HFFc6 (cell line): ENCODE measurements around the gene PITPNB. TPM values are rescaled to one million over a fixed set of nuclear protein-coding genes. Genes with fewer than 3 reads are reported as not detected.
A peak's percentile ranks its signal among the peaks of the same experiment; 100 is the strongest.

ENCODE experiments used
- DNase-seq: peaks from one replicate; pipeline ENCODE4 v3.0.0-alpha.2; 2018
- H3K27ac Mint-ChIP-seq: 2 replicates; pipeline ENCODE4 v1.8.0; 2020; ENCODE audit warnings: mild to moderate bottlenecking, mixed read lengths
- H3K27me3 Mint-ChIP-seq: 2 replicates; pipeline ENCODE4 v1.8.0; 2021; ENCODE audit warnings: mild to moderate bottlenecking, moderate library complexity, mixed read lengths; ENCODE audit not compliant: insufficient read depth
- H3K36me3 Mint-ChIP-seq: 2 replicates; pipeline ENCODE4 v1.8.0; 2021; ENCODE audit warnings: low read depth, mixed read lengths
- H3K4me1 Mint-ChIP-seq: 2 replicates; pipeline ENCODE4 v1.8.0; 2020; ENCODE audit warnings: low read depth, mixed read lengths
- H3K4me3 Mint-ChIP-seq: 2 replicates; pipeline ENCODE4 v1.8.0; 2020; ENCODE audit warnings: mild to moderate bottlenecking, moderate library complexity, mixed read lengths
- H3K9me3 Mint-ChIP-seq: 2 replicates; pipeline ENCODE4 v1.8.0; 2020; ENCODE audit warnings: mild to moderate bottlenecking, mixed read lengths
- CTCF ChIP-seq: fragments of 200-600 bp; sonication (generic); IDR thresholded peaks from 2 replicates; pipeline ENCODE4 v1.5.0; 2021; ENCODE audit warnings: antibody characterized with exemption, mild to moderate bottlenecking
- total RNA-seq, 6 experiments: library from RNA; stranded (reverse); fragmentation: NEBNext Ultra II Directional; extraction: Animal tissue kit (Norgen Biotek cat#: 25700); gene quantifications; 2 replicates in 1 of 6; 3 replicates in 5 of 6; pipeline ENCODE4 v1.2.3, GENCODE V29; 2021

PITPNB gene
- total RNA-seq, 6 experiments from 2014 or later, result 54.3 to 80.5 (median 74.8) TPM

GRCh38 chr22:27874764-27875163 is 44.3 kb downstream of the PITPNB start:
- Mint-ChIP-seq H3K4me3 (no peak overlapping the region), H3K27me3 (peaks cover 2% of the 10 kb centered on the region; the same call in 1 of the 2 replicates), H3K9me3 (no peaks in the 10 kb centered on the region), H3K36me3 (peaks cover 15% of the 10 kb centered on the region), H3K27ac (no peak overlapping the region; the same call in 1 of the 2 replicates), H3K4me1 (peaks cover 13% of the 10 kb centered on the region)
- no peak for DNase-seq
- no peak for TF ChIP-seq CTCF

DNA sequence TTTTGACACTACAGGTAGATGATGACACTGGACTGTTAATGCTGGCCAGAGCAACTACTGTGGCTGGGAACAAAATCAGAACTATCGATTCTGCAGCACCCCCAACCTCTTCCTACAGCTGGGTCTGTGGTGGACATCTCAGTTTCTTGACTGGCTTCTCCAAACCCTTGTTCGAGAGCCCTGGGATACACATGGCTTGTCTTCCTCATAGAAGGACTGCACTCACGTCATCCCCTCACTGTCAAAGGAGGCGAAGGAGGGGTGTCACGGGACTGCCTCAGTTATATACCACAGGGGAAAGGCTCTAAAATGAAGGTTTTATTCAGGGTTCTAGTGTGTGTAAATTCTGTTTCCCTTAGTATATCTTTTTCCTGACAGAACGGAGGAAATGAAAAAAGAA is 44.9 kb downstream of the PITPNB start:
- peaks cover 17% of the 10 kb centered on the region for H3K4me1 Mint-ChIP-seq
- H3K9me3 Mint-ChIP-seq, result no peaks in the 10 kb centered on the region
- H3K27me3 Mint-ChIP-seq, result peaks cover 2% of the 10 kb centered on the region; the same call in 1 of the 2 replicates
- peaks cover 15% of the 10 kb centered on the region for H3K36me3 Mint-ChIP-seq
- TF ChIP-seq CTCF, result no peak
- no peak overlapping the region for H3K27ac Mint-ChIP-seq
- H3K4me3 Mint-ChIP-seq, result no peak overlapping the region
- no peak for DNase-seq

- Mint-ChIP-seq H3K36me3 (peaks cover 15% of the 10 kb centered on the region), H3K9me3 (no peaks in the 10 kb centered on the region), H3K27me3 (peaks cover 2% of the 10 kb centered on the region; the same call in 1 of the 2 replicates), H3K4me3 (no peak overlapping the region), H3K4me1 (peaks cover 25% of the 10 kb centered on the region), H3K27ac (peak overlapping the region; percentile 11; the same call in 1 of the 2 replicates)
- TF ChIP-seq CTCF, result no peak
- no peak for DNase-seq
These were observed 45.6 kb downstream of the PITPNB start for GRCh38 chr22:27873472-27873871.

DNA sequence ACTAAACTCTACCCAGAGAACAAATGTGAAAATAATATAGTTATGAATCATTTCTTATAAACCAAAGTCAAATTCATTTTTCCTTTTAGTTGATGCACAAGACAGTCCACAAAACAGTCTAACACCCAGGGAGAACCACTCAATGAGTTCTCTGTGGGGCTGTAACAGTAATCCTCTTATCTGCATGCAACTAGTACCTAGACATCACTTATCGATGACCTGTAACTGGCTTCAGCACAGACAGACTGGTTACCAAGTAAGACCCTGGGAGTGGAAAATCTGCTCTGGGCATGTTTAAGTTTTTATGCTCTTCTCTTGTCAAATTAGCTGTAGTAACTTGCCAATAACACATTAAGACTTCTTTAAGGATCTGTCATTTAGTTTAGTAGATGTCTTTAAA is 46.6 kb downstream of the PITPNB start:
- no peak for DNase-seq
- peaks cover 2% of the 10 kb centered on the region; the same call in 1 of the 2 replicates for H3K27me3 Mint-ChIP-seq
- TF ChIP-seq CTCF, result no peak
- H3K27ac Mint-ChIP-seq, result no peak overlapping the region
- H3K4me3 Mint-ChIP-seq, result no peak overlapping the region
- peaks cover 30% of the 10 kb centered on the region for H3K4me1 Mint-ChIP-seq
- no peaks in the 10 kb centered on the region for H3K9me3 Mint-ChIP-seq
- H3K36me3 Mint-ChIP-seq, result peaks cover 19% of the 10 kb centered on the region

DNA sequence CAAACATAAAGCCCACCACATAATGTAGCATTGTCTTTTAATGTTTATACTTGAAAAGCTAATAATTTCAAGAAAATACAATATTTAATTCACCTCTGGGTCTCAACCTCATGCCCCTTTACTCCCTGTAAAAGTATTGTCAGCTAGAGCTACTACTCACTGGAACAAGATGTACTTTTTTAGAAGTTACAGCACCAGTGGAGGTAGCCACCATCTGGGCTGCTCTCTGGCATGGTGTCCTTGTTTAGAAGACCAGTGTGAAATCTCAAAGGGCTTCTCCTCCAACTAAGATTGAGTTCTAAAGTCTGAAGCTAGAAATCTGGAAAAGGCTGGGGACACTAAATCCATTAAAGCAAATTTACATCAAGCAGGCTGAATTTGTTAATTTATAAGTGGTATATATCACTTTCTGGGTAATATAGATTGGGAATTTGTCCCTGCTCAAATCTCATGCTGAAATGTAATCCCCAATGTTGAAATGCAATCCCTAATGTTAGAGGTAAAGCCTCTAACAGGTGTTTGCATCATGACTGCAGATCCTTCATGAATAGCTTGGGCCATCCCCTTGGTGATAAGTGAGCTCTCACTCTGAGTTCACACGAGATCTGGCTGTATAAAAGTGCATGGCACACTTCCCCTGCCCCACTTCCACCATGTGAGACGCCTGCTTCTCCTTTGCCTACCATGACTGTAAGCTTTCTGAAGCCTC is 47.6 kb downstream of the PITPNB start:
- Mint-ChIP-seq H3K4me1 (peaks cover 39% of the 10 kb centered on the region), H3K27me3 (peaks cover 2% of the 10 kb centered on the region; the same call in 1 of the 2 replicates)

More for the DNA sequence above, 47.6 kb downstream of the PITPNB start:
- Mint-ChIP-seq H3K4me3 (no peak overlapping the region), H3K9me3 (no peaks in the 10 kb centered on the region), H3K36me3 (peaks cover 19% of the 10 kb centered on the region), H3K27ac (no peak overlapping the region)
- DNase-seq, result no peak
- TF ChIP-seq CTCF, result no peak
